Stimulated activated naive CD4-positive, alpha-beta T cell treated with Interleukin-2 at 50 U/mL for 16 hours (primary cell): ENCODE measurements around the gene PSMB3.

ENCODE experiments used
- DNase-seq: peaks from one replicate; lab custom pipeline; 2025; lab: John Stamatoyannopoulos, UW

The PSMB3 gene

DNA sequence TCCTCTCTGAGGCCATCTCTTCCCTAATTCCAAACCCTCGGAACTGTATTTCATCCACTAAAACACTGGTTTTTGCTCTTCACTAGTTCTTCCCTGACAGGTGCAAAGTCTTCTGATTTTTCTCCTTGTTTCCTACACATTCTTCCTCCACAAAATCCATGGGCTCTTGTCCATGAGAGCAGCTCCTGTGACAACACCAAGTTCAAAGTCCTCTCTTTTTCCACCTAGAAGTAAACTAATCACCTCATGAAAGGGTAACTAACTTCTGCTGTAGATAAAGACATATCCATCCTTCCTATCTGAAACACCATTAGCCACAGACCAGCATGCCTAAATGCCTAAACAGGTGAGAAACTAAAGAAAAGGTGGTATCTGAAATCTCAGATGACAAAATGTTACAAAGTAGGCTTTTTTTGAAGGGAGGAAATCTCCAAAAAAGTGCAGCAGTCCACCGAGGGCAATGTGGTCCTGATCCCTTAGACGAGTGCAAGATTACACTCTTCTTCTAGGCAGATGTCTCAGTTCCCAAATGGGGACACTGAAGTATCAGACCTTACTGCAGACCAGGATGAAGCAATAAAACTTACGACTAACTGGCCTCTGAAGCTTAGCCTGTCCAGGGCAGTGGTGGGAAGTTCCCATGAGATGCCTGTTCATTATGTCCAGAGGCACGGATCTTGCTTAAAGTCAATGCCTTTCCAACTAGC is 44.1 kb downstream of the PSMB3 start:
- no peak for DNase-seq

DNA sequence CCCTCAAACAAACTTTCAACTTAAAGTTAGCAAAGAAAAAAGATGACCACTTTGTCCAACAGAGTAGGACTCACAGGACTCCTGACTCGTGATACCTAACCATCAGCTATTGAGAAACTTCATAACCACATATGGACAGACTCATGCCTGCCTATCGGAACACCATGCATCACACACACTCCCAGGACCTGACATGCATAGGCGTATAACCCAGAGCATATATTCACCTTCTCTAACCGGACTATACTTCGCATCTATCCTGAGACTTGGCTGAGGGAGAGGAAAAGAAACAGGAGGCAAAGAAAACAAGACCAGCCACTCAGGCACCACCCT is 44.6 kb downstream of the PSMB3 start:
- no peak for DNase-seq

DNA sequence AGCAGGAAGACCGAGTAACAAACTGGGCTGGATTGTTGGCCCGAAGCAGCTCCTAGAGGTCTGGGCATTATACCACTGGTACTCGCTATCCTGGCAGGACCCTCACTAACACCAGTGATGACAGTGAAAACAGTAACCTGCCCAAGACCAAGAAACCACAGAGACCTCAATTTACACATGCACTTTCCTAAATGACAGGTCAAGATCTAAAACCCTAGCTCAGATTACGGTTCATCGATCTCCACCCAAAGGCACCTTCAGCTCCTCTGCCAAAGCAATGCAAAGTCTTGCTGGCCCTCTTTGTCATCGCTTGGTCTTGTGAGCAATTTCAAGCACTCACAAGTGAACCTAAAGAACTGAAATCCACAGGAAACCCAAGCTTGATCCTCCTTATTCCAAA is 45.3 kb downstream of the PSMB3 start:
- DNase-seq, result no peak

DNA sequence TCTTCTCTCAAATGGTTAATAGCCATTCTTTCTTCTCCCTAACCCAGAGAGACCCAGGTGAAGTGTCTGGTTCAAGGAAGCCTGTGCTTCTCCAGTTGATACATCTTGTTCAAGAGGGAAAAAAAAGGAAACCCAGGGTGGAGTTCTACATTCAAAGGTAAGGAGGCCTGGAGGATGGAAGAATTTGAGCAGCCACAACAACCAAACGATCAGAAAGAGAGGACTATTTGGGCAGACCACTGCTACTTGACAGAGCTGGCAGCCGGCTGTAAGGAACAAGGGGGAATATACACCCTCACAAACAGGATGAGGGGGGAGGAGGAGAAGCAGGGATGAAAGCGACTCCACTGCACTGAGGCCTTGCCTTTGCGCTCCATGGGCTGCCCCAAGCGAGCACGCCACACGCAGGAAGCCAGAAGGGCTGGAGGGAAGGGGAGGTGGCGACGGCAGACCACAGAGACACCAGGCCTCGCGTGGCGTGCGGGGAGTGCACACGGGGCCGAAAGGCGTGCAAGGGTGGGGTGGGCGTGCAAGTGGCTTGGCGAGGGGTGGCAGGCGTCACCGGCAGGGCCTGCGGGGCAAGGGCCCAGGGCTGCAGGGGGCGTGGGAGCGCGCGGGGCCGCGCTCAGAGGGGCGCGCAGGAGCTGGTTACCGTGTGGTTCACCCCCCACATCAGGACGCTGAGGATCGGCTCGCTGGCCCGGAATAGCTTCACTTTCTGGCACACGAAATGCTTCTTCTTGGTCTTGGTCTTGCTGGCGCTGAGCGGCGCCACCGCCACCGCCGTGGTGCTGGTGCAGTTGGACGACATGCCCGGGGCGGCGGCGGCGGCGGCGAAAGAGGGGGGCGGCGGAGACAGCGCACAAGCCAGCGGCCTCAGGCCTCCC is 46.3 kb downstream of the PSMB3 start:
- peak; percentile 66 for DNase-seq

DNA sequence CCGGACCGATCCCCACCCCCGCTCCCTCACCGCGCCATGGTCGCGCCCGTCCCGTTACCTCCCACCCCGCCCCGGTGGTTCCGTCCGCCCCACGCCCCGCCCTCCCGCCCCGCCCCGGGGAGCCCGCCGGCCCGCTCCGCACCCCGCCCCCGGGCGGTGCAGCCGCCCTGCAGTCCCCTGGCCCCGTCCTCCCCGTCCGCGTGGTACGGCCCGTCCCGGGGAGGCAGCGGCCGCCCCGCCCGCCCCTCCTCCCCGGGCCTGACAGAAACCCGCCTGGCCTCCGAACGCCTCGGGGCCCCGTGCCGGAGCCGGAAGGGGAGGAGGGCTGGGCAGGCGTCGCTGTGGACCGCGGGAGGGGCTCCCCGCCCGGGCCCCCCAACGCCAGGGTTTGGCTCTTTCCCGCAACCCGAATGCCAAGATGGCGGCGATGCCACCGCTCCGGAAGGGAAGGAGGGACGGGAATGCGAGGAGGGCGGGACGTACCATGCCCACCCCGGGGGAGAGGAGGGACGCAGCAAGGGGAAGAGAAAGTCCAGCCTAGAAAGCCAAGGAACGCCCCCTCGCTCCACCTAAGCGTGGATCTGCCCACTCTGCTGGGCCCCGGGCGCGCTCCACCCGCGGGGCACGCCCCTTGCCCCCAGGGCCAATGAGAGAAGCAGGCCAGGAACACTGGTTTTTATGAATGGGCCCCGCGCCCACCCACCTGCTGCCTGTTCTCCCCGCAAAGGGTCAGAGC is 47.1 kb downstream of the PSMB3 start, which contains the start of gene PIP4K2B:
Gene PIP4K2B (minus strand): TSS at position 56 of the 736 bp plus-strand sequence. CDS start 132 bp downstream, outside the sequence.
- peak; percentile 88 for DNase-seq

DNA sequence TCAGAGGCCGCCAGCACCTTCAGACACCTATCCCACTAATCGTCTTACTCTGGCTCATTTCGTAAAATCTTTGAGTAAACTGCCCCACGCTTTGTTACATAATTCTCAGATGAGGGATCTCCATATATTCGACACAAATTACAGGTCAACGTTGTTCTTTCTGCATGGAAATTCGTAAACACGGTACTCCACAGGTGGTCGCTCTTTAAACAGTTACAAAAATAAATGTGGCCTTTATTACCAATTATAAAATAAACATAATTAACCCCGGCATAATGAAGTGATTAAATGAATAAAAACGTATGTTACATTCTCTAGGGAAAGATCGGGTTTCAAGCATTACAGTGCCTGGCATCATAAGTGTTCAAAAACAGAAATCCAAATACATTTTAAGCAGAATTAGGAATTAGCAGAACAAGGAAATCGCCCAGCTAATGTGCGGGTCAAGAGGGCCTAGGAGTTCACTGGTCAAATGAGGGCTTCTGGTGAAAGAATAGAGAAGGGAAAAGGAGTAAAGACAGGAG is 47.8 kb downstream of the PSMB3 start:
- no peak for DNase-seq

DNA sequence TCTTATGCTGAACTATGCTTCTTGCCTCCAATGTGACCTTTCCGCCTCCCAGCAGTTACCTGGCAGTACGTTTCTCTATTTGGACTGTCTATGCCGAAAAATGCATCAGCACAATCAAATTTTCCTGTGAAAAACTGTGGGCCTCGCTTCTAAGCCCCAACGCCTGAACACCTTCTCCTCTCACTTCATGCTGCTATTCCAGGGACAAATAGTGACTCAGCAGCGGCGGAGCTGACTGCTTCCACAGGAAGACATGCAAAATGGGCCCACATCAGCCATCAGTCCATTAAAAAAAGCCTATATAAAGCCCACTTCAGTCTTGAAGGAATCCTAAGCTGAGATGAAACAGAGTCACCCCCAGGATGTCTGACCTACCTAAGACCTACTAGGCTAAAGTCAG is 57.3 kb downstream of the PSMB3 start:
- no peak for DNase-seq
